ENCODE data around the gene ADAP2. TPM values are rescaled to one million over a fixed set of nuclear protein-coding genes. Genes with fewer than 3 reads are reported as not detected.
"Not testable (repeated sequence)": the region's sequence is repeated elsewhere in the genome, so short reads cannot be mapped to it uniquely, and the experiment has no call there.

Gene ADAP2
- total RNA-seq, 1 experiment from 2014 or later: 0.76 TPM

DNA sequence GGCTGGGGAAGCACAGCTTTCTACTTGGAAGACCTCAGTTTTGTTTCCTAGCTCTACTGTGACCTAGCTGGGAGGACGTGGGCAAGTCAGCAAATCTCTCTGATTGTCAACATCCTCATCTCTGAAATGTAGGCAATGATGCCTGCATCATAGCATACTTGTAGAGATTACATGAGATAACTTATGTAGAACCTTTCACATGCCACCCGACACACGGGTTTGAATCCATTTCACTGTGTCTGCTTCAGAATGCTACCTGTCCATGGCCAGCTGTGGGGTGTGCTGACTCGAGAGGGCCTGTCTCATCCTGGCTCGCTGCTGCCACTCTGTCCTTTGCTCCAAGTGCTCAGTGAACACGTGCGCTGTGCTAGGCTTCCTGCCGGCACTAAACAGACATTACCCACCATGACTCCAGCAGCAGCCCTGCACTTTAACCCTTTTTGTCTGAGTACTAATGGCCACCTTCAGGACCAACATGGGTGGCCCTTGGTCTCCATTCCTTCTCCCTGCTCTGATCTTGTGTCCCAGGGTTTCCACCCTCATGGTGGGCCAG is 7.4 kb downstream of the ADAP2 start:
- POLR2A ChIA-PET (ENCODE audit: unreplicated experiment): no interaction called here
- H3K27me3 ChIP-seq (ENCODE audit: insufficient read depth, low read depth): 0 out of 2 replicates have a peak, but pooled peaks cover 11% of the 10 kb centered on the region
- no peak overlapping the region for H3K4me2 ChIP-seq

DNA sequence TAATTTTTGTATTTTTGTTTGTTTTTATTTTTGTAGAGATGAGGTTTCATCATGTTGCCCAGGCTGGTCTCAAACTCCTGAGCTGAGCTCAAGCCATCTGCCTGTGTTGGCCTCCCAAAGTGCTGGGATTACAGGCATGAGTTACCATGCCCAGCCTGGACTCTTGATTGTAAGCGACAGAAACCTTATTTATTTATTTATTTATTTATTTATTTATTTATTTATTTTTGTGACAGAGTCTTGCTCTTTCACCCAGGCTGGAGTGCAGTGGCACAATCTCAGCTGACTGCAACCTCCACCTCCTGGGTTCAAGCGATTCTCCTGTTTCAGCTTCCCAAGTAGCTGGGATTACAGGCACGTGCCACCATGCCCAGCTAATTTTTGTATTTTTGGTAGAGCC is 8.1 kb downstream of the ADAP2 start:
- DNase-seq; intact Hi-C loops (cut with micrococcal nuclease; ENCODE audit: unreplicated experiment); BruUV-seq (replicated peaks); H3K4me3 ChIP-seq; H3K4me2 ChIP-seq; H3K27me3 ChIP-seq (ENCODE audit: insufficient read depth, low read depth); H3K36me3 ChIP-seq (ENCODE audit: low read depth); H3K4me1 ChIP-seq (replicated peaks; ENCODE audit: insufficient read depth); H3K9me2 ChIP-seq (ENCODE audit: insufficient read depth); H3K9me3 ChIP-seq (ENCODE audit: insufficient read depth, low read depth); CTCF ChIA-PET; H3F3A ChIP-seq (ENCODE audit: insufficient read depth, low read depth); H2AFZ ChIP-seq; POLR2A ChIA-PET (ENCODE audit: unreplicated experiment); H4K20me1 ChIP-seq (ENCODE audit: insufficient read depth); H3K79me2 ChIP-seq (ENCODE audit: low read depth); H3K27ac ChIP-seq: not testable (repeated sequence)

More for the DNA sequence above, 7.4 kb downstream of the ADAP2 start:
- Histone ChIP-seq H2AFZ (no peak overlapping the region), H3K4me1 (replicated peaks; ENCODE audit: insufficient read depth) (no peaks in the 10 kb centered on the region), H3K9me3 (ENCODE audit: insufficient read depth, low read depth) (no peaks in the 10 kb centered on the region), H4K20me1 (ENCODE audit: insufficient read depth) (no peaks in the 10 kb centered on the region), H3K79me2 (ENCODE audit: low read depth) (no peaks in the 10 kb centered on the region), H3F3A (ENCODE audit: insufficient read depth, low read depth) (no peaks in the 10 kb centered on the region), H3K36me3 (ENCODE audit: low read depth) (no peaks in the 10 kb centered on the region), H3K4me3 (no peak overlapping the region), H3K9me2 (ENCODE audit: insufficient read depth) (no peaks in the 10 kb centered on the region), H3K27ac (no peak overlapping the region)
- BruUV-seq (replicated peaks): no TSS peak
- no peak for DNase-seq
- intact Hi-C loops (cut with micrococcal nuclease; ENCODE audit: unreplicated experiment): no loop called here
- CTCF ChIA-PET: no interaction called here
- TF ChIP-seq EZH2 (IDR thresholded peaks at IDR 0.05; ENCODE audit: low read depth): no peak
- TF ChIP-seq, protein P1, sequence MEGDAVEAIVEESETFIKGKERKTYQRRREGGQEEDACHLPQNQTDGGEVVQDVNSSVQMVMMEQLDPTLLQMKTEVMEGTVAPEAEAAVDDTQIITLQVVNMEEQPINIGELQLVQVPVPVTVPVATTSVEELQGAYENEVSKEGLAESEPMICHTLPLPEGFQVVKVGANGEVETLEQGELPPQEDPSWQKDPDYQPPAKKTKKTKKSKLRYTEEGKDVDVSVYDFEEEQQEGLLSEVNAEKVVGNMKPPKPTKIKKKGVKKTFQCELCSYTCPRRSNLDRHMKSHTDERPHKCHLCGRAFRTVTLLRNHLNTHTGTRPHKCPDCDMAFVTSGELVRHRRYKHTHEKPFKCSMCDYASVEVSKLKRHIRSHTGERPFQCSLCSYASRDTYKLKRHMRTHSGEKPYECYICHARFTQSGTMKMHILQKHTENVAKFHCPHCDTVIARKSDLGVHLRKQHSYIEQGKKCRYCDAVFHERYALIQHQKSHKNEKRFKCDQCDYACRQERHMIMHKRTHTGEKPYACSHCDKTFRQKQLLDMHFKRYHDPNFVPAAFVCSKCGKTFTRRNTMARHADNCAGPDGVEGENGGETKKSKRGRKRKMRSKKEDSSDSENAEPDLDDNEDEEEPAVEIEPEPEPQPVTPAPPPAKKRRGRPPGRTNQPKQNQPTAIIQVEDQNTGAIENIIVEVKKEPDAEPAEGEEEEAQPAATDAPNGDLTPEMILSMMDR (conservative IDR thresholded peaks at IDR 0.05): no peak

DNA sequence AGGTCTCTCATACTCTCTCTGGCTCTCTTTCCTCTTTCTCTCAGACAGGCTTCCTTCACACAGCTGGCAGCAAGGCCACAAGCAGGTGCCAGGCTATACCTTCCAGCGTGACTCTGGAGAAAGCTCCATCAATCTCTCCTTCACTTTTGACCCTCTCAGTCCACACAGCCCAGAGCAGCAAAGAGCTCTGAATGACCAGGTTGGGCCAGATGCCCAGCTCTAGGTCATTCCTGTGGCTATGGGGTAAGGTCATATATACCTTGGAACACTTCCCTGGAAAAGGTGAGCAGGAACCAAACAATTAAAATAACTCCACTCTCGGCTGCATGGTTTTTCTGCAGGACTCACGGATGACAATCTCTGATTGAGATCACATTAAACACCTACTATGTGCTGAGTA is 8.8 kb downstream of the ADAP2 start:
- H3K36me3 ChIP-seq (ENCODE audit: low read depth): no peaks in the 10 kb centered on the region
- TF ChIP-seq, protein P1 (conservative IDR thresholded peaks at IDR 0.05): no peak
- no peak for TF ChIP-seq EZH2 (IDR thresholded peaks at IDR 0.05; ENCODE audit: low read depth)
- H3K4me1 ChIP-seq (replicated peaks; ENCODE audit: insufficient read depth): no peaks in the 10 kb centered on the region
- no peak for DNase-seq
- no peak overlapping the region for H3K4me2 ChIP-seq
- H4K20me1 ChIP-seq (ENCODE audit: insufficient read depth): no peaks in the 10 kb centered on the region
- ChIA-PET POLR2A (ENCODE audit: unreplicated experiment) (no interaction called here), CTCF (no interaction called here)
- no peak overlapping the region for H3K4me3 ChIP-seq
- H3K9me2 ChIP-seq (ENCODE audit: insufficient read depth): no peaks in the 10 kb centered on the region
- H3K79me2 ChIP-seq (ENCODE audit: low read depth): no peaks in the 10 kb centered on the region
- intact Hi-C loops (cut with micrococcal nuclease; ENCODE audit: unreplicated experiment): no loop called here
- no peaks in the 10 kb centered on the region for H3K9me3 ChIP-seq (ENCODE audit: insufficient read depth, low read depth)
- no peaks in the 10 kb centered on the region for H3F3A ChIP-seq (ENCODE audit: insufficient read depth, low read depth)
- H3K27ac ChIP-seq: no peak overlapping the region
- 0 out of 2 replicates have a peak, but pooled peaks cover 5% of the 10 kb centered on the region for H3K27me3 ChIP-seq (ENCODE audit: insufficient read depth, low read depth)
- no TSS peak for BruUV-seq (replicated peaks)
- H2AFZ ChIP-seq: no peak overlapping the region

DNA sequence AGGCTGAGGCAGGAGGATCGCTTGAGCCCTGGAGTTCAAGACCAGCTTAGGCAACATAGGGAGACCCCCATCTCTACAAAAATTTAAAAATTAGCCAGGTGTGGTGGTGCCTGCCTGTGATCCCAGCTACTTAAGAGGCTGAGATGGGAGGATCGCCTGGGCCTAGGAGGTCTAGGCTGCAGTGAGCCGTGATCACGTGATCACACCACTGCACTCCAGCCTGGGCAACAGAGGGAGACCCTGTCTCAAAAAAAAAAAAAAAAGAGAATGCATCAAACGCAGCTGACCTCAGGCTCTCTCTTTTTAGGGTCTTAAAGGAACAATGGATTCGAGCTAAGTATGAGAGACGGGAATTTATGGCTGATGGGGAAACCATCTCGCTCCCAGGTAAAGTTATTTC is 9.8 kb downstream of the ADAP2 start:
- H3K27me3 ChIP-seq (ENCODE audit: insufficient read depth, low read depth); H3K4me3 ChIP-seq; H3K4me2 ChIP-seq; H3K4me1 ChIP-seq (replicated peaks; ENCODE audit: insufficient read depth); H3K79me2 ChIP-seq (ENCODE audit: low read depth); H3K9me2 ChIP-seq (ENCODE audit: insufficient read depth); H3K27ac ChIP-seq; BruUV-seq (replicated peaks); POLR2A ChIA-PET (ENCODE audit: unreplicated experiment); H2AFZ ChIP-seq; H3K36me3 ChIP-seq (ENCODE audit: low read depth); intact Hi-C loops (cut with micrococcal nuclease; ENCODE audit: unreplicated experiment); H3K9me3 ChIP-seq (ENCODE audit: insufficient read depth, low read depth); H4K20me1 ChIP-seq (ENCODE audit: insufficient read depth); H3F3A ChIP-seq (ENCODE audit: insufficient read depth, low read depth); DNase-seq: not testable (repeated sequence)
- CTCF ChIA-PET: interaction anchor here (0.5 kb wide), 1 partner anchor 31 kb away, joined by 4 read pairs; no protein-coding TSS in a partner anchor

Data from PC-9 (cell line).